NK-92 treated with Interleukin-12 subunit alpha and Interleukin-12 subunit beta, amount 100 ng/mL, for 24 hours (cell line): Measurements from ENCODE around the gene PTS.

ENCODE experiments used
- DNase-seq: peaks from one replicate; lab custom pipeline; 2025; lab: John Stamatoyannopoulos, UW

Gene PTS

GRCh38 chr11:112265659-112266409 is 39.6 kb downstream of the PTS start:
- no peak for DNase-seq

- DNase-seq = no peak
These were observed 40.2 kb downstream of the PTS start for GRCh38 chr11:112266410-112266778.

GRCh38 chr11:112267188-112267591 is 41.0 kb downstream of the PTS start:
- no peak for DNase-seq

DNA sequence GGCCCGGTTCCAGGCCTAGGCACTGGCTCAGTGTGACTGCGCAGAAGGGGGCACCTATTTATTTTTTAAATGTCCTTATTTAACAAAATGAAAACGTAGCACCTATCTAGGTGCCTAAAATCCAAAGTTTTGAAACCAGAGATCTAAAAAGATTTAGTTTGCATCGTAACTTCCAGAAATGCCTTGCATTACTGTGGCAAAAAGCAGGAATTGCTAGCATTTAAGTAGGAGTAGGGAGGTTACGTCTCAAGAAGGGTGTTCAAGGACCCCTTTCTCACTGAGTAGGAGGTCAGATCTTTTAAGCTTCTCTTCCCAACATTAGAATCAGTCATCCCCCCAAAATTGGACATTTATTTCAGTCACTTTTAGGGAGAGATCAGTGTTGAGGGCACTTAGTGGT is 42.2 kb downstream of the PTS start:
- no peak for DNase-seq

GRCh38 chr11:112269139-112269538 is 42.9 kb downstream of the PTS start:
- DNase-seq = no peak

- no peak for DNase-seq
These were observed 44.4 kb downstream of the PTS start for GRCh38 chr11:112270551-112271180.

GRCh38 chr11:112271242-112271641 is 45.0 kb downstream of the PTS start:
- DNase-seq = no peak

GRCh38 chr11:112273066-112273465 is 46.8 kb downstream of the PTS start:
- no peak for DNase-seq

- DNase-seq = no peak
These were observed 48.0 kb downstream of the PTS start for GRCh38 chr11:112274007-112274783.

GRCh38 chr11:112277029-112277428 is 50.8 kb downstream of the PTS start:
- DNase-seq = no peak

DNA sequence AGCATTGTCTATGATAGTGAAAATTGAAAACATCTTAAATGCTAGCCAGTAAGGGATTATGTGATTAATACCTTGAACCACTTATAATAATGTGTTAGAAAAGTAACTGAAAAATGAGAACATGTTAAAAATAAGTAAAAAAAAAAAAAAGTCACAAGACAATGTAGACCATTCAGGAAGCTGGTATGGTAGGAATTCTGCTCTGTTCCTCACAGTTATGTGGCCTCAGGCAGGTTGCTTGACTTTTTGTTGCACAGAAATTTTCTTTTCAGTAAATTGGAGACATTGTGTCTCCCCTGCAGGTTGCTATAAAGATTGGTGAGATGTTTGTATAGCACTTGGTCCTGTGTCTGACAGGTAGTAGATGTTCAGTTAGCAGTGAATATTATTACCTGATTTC is 51.7 kb downstream of the PTS start:
- no peak for DNase-seq

DNA sequence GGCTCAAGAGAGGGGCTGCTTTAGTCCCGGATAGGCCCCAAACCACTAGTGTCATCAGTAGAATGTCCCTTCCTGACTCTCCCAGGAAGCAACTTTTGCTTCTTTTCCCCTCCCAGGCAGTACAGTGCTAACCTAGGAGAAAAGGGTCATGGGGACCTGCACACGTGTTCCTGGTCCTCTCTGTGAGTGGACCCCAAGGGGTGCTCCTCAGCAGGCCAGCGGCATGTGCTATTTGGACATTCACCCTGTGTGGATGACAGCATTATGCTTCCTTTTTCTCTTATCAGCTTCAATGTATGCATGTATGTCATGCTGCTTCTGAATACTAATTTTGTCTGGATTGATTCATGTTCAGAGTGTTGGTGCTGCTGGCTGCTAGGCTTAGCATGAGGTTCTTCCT is 52.6 kb downstream of the PTS start:
- DNase-seq = no peak

DNA sequence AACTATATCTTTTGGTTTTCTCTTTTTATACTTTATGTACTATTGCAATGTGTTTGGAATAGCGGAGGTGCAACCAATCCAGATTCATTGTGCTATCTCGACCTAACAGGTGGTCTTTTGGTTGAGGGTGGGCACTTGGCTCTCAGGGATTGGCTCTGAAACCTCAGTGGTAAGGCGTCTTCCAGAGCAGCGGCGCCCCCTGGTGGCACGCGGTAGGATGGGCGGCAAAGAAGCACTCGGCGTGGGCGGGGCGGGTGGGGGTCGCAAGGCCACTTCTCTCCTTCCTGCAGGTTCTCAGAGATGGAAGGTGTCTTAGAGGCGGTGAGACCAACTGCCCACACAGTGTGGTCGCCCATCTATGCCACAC is 53.7 kb downstream of the PTS start:
- DNase-seq = peak; percentile 37

GRCh38 chr11:112280268-112281126 is 54.3 kb downstream of the PTS start:
- peak; percentile 40 for DNase-seq

- DNase-seq = no peak
These were observed 55.5 kb downstream of the PTS start for GRCh38 chr11:112281726-112282125.
